Esophagus squamous epithelium (tissue), 5 donors: ENCODE results near the gene CCDC38. TPM values are rescaled to one million over a fixed set of nuclear protein-coding genes. Genes with fewer than 3 reads are reported as not detected.

Experiments used
- DNase-seq: peaks from one replicate; lab custom pipeline; 2025; lab: John Stamatoyannopoulos, UW
- H3K27ac ChIP-seq, 4 donors: fragments of 200-600 bp; sonication (generic); one replicate each; pipeline ENCODE4 v1.5.1; 2016 to 2019; ENCODE audit warnings: mild to moderate bottlenecking in 1 of 4
- H3K27me3 ChIP-seq, 4 donors: fragments of 200-600 bp; sonication (generic); 1 replicate in 3 of 4; 2 replicates in 1 of 4; pipeline versions ENCODE4 v1.5.1 to v1.6.0; 2017 to 2021; ENCODE audit warnings: antibody characterized with exemption in 1 of 4
- H3K36me3 ChIP-seq, 3 donors: fragments of 200-600 bp; sonication (generic); one replicate each; pipeline ENCODE4 v1.5.1; 2016 to 2019
- H3K4me1 ChIP-seq, 3 donors: fragments of 200-600 bp; sonication (generic); one replicate each; pipeline ENCODE4 v1.5.1; 2017 to 2019
- H3K4me3 ChIP-seq, 4 donors: fragments of 200-600 bp; sonication (generic); 1 replicate in 3 of 4; 2 replicates in 1 of 4; pipeline ENCODE4 v1.5.1; 2016 to 2019; ENCODE audit warnings: mild to moderate bottlenecking in 2 of 4, moderate library complexity in 1 of 4
- H3K9me3 ChIP-seq, 3 donors: fragments of 200-600 bp; sonication (generic); one replicate each; pipeline ENCODE4 v1.5.1; 2016 to 2019
- CTCF ChIP-seq, 6 experiments: fragments of 450-650 bp in 4 of 6; fragments of 200-600 bp in 2 of 6; sonication (generic) in 2 of 6; IDR thresholded peaks; one replicate each; pipeline ENCODE4 v1.5.1; 2016 to 2019; ENCODE audit warnings: antibody characterized with exemption in 6 of 6, mild to moderate bottlenecking in 4 of 6, moderate library complexity in 4 of 6
- POLR2A ChIP-seq, 4 donors: fragments of 450-650 bp; IDR thresholded peaks; one replicate each; pipeline ENCODE4 v1.6.1; 2017; ENCODE audit warnings: antibody characterized with exemption in 4 of 4, mild to moderate bottlenecking in 4 of 4, moderate library complexity in 3 of 4
- WGBS, 2 donors: methylation state at CpG; one replicate each; pipeline ENCODE4 v1.1.5; 2018; 5-methylcytosine and 5-hydroxymethylcytosine counted together
- intact Hi-C: fragments of 100-400 bp; cut with DNase I; formaldehyde crosslinking; loops from one replicate; pipeline ENCODE4 v1.15.0; 2022
- total RNA-seq, 4 donors: library from RNA; depleted of rRNA; stranded (reverse); fragments of >200 nt; gene quantifications; one replicate each; pipeline ENCODE4 v1.1.0, GENCODE V29; 2016
- donor health status: DM: yes; HTN: yes; CAD: no.

CCDC38 gene
- total RNA-seq, 4 donors from 2014 or later, result 0.23 TPM; not detected in 3

DNA sequence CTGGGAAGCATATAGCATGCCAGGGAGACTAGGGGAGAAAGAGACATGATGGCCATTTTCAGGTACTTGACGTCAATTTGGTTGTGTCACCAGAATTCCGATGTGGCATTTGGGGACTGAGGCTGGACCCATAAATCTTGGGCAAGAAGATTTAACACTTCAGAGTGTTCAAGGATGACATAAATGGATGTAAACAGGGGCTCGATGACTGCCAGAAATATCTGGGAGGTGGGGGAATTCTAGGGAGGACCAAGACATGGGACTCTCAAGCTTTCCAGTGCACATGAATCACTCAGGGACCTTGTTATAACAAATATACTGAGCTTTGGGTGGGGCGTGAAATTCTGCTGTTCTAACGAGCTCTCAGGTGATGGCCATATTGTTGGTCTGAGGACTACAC, 35.9 kb upstream of the CCDC38 start:
- WGBS, 2 donors, result 82 to 91% methylated on average over 5 of the region's 5 CpGs
- no peaks in the 10 kb centered on the region for H3K4me1 ChIP-seq
- H3K36me3 ChIP-seq, result no peaks in the 10 kb centered on the region
- intact Hi-C loops, result no loop called here
- no peak overlapping the region for H3K27ac ChIP-seq
- no peaks in the 10 kb centered on the region for H3K27me3 ChIP-seq
- TF ChIP-seq CTCF (IDR thresholded peaks at IDR 0.05) (no peak), POLR2A (IDR thresholded peaks at IDR 0.05) (no peak)
- no peak for DNase-seq
- H3K9me3 ChIP-seq, result no peaks in the 10 kb centered on the region
- no peak overlapping the region for H3K4me3 ChIP-seq

GRCh38 chr12:95977764-95978305, 35.4 kb upstream of the CCDC38 start:
- Histone ChIP-seq H3K27me3 (no peaks in the 10 kb centered on the region), H3K4me3 (no peak overlapping the region), H3K36me3 (no peaks in the 10 kb centered on the region), H3K27ac (no peak overlapping the region), H3K4me1 (no peaks in the 10 kb centered on the region), H3K9me3 (no peaks in the 10 kb centered on the region)
- TF ChIP-seq CTCF (IDR thresholded peaks at IDR 0.05) (no peak), POLR2A (IDR thresholded peaks at IDR 0.05) (no peak)
- intact Hi-C loops, result no loop called here
- no peak for DNase-seq
- WGBS, 2 donors, result 75 to 95% methylated on average over 7 to 9 of the region's 11 CpGs

- no peak for TF ChIP-seq CTCF (IDR thresholded peaks at IDR 0.05)
- TF ChIP-seq POLR2A (IDR thresholded peaks at IDR 0.05), result no peak
- Histone ChIP-seq H3K4me3 (no peak overlapping the region), H3K4me1 (no peaks in the 10 kb centered on the region), H3K27ac (no peak overlapping the region), H3K36me3 (no peaks in the 10 kb centered on the region), H3K27me3 (no peaks in the 10 kb centered on the region), H3K9me3 (no peaks in the 10 kb centered on the region)
- intact Hi-C loops, result no loop called here
- 85 to 93% methylated on average over 6 to 7 of the region's 8 CpGs for WGBS, 2 donors
- DNase-seq, result no peak
Measured at GRCh38 chr12:95976416-95976832, 34.0 kb upstream of the CCDC38 start.

DNA sequence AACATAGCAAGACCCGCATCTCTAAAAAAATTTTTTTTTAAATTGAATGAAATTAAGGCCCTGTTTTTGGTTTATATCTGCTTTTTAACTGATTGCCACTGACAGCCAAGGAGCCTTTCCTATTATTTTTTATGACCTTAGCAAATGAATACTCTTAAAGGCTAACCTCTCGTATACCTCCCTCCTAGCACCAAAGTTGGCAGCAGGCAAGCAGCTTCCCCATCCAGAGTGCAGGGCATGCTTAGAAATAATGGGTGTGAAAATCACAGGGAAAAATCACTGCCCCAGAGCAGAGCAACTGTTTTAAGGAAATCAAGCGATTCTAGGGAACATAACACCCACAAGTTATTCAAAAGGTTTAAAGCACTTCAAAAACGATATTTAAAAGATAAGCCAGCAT, 33.1 kb upstream of the CCDC38 start:
- intact Hi-C loops, result no loop called here
- TF ChIP-seq POLR2A (IDR thresholded peaks at IDR 0.05) (no peak), CTCF (IDR thresholded peaks at IDR 0.05) (no peak)
- Histone ChIP-seq H3K36me3 (no peaks in the 10 kb centered on the region), H3K9me3 (no peaks in the 10 kb centered on the region), H3K4me3 (no peak overlapping the region), H3K4me1 (no peaks in the 10 kb centered on the region), H3K27me3 (no peaks in the 10 kb centered on the region), H3K27ac (no peak overlapping the region)
- no peak for DNase-seq
- 86 to 91% methylated on average over 4 of the region's 4 CpGs for WGBS, 2 donors

- Histone ChIP-seq H3K27ac (no peak overlapping the region), H3K4me1 (no peaks in the 10 kb centered on the region), H3K36me3 (no peaks in the 10 kb centered on the region), H3K27me3 (no peaks in the 10 kb centered on the region), H3K9me3 (no peaks in the 10 kb centered on the region), H3K4me3 (no peak overlapping the region)
- 26 to 69% methylated on average over 2 of the region's 2 CpGs for WGBS, 2 donors
- intact Hi-C loops, result no loop called here
- TF ChIP-seq CTCF (IDR thresholded peaks at IDR 0.05), result no peak
- no peak for TF ChIP-seq POLR2A (IDR thresholded peaks at IDR 0.05)
- DNase-seq, result no peak
Measured at GRCh38 chr12:95974358-95974757, 31.9 kb upstream of the CCDC38 start.
